SIG-M5 treated with dmso at 0.1 percent for 504 hours (cell line): ENCODE results near the gene SMAD9.

Experiments used
- DNase-seq: peaks from one replicate; lab custom pipeline; 2025; ENCODE audit not compliant: unreplicated experiment; lab: John Stamatoyannopoulos, UW

SMAD9 gene

DNA sequence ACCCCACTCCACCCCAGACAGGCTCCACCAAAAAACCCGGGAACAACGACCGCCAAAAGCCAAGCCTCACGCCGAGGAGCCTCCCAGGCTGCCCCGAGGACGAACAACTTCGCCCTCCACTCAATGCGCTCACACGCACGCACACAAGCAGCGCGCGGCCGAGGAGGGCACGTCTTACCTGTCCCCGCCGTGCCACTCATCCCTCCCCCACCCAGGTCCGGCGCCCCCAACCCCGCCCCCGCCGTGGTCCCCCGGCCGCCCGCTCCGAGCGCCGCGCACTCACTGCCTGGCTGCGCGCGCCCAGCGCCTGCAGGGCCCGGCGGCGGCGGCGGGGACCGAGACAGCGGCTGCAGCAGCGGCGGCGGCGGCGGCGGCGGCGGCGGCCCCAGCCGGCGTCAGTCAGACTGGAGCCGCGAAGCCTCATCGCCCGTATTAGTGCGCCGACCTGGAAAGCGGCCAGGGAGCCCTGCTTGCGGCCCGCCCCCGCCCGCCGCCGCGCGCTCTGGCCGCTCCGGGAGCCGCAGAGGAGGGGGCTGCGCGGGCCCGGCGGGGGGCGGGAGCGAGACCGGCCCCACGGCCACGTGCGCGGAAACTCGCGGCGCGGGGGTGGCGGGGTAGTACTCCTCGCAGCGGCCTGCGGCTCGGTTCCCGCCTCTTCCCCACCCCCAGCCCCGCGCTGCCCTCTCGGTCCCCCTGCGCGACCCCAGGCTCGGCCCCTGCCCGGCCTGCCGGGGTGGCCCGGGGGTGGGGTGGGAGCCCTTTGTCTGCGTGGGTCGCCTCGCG, at the start of gene SMAD9:
Gene SMAD9 (minus strand): TSS at position 406 of the 783 bp plus-strand sequence. CDS start 40,549 bp downstream, outside the sequence.
- peak; percentile 13 for DNase-seq

DNA sequence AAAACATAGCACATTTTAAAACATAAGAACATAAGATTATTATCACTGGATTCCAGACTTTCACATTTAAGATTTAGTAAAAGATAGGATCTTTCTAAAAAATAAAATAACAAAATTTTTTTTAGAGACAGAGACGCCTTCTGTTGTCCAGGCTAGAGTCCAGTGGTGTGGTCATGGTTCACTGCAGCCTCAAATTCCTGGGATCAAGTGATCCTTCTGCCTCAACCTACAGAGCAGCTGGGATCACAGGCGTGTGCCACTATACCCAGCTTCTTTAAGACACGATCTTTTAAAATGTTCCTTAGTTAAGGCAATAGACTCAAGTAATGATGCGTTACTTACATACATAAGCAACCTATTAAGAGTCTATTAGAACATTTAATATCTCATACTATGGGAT, 46.4 kb upstream of the SMAD9 start:
- no peak for DNase-seq

DNA sequence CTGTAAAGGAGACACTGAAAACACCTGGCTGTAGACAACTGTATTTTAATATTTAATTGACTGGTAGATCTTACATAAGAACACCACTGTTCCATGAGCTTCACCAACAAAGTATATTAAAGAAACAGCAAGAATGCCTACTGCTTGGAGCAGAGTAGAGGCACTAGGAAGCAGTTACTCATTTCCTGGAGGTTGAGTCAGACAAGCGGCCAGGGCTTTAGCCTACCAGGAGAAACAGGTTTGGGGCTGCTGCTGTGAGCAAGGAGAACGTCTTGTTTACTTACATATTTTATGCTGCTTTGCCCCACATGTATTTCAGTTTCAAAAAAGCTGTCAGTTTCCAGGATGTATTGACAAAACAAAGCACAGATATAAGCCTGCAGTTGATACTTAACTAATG, 45.7 kb upstream of the SMAD9 start:
- peak; percentile 27 for DNase-seq

DNA sequence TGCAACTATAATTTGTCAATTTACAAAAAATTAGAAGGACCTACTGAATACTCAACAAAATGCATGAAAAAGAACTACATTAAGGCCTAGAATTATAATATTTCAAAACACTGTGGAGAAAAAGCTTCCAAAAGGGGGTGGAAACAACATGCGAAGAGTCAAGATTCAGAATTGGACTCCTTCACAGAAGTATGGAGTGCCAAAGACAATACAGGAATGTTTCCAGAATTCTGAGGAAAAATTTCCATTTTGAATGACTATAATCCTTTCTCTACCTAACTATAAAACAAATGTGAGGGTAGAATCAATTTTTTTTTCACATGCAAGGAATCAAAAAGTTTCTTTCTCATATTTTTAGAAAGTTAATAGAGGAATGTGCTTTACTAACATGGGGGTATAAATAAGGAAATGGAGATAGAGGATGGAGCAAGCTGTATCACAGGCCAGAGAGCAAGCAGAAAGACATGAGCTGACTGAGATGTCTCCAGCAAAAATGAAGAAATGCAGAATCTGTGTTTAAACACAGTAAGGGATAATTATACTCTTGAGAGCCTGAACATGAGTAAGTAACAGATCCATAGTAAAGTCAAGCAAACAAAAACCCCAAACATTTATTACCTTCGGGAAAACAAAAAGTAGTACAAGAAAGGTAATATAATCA, 39.5 kb upstream of the SMAD9 start:
- DNase-seq: no peak

DNA sequence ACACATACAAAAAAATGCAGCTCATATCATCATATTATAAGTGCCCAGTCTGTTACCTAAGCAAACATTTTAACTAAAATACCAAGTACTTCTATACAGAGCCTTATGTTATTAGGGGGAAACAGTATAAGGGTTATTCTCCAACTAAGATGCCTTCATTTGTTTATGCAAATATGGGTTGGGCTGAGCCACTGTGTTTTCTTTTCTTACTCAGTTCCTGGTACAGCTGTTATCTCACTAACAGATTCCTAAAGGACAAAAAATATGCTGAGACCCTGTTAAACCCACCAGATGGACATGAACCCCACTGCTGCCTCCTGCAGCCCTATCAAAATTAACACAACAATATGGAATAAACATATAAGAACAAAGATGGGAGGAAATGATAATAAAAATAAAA, 34.5 kb upstream of the SMAD9 start:
- DNase-seq: no peak

DNA sequence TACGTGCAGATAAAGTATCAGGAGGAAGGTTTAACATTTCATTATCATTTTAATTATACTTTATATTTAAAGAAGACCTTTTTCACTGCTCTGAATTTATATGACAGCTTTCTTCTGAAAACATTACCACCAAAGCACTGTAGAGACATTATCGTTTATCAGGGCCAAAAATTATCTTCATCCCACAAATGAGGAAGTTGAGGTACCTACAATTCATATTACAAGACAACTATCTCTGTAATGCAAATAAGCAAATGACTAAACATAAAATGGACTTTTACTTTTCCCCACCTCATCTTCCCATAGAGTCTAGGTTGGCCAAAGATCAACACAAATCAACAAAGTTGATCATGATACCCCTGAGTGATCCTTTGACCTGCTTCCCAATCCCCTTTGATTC, 30.9 kb upstream of the SMAD9 start:
- no peak for DNase-seq

- DNase-seq: no peak
Measured at GRCh38 chr13:36950330-36950729, 30.3 kb upstream of the SMAD9 start.

DNA sequence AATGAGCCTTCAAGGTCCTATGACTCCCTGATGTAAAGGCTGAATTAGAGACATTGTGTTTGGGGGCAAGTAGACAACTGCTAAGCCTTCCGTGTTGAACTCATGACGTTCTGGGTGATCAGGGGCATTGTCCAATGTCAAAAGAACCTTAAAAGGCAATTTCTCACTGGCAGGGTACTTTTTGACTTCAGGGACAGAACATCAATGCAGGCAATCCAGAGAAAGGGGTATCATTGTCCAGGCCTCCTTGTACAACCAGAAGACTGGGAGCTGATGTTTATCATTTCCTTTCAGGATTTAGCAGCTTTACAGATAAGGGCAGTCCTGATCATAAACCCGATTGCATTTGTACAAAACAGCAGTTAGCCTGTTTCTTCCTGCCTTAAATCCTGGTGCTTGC, 25.0 kb upstream of the SMAD9 start:
- DNase-seq: no peak

DNA sequence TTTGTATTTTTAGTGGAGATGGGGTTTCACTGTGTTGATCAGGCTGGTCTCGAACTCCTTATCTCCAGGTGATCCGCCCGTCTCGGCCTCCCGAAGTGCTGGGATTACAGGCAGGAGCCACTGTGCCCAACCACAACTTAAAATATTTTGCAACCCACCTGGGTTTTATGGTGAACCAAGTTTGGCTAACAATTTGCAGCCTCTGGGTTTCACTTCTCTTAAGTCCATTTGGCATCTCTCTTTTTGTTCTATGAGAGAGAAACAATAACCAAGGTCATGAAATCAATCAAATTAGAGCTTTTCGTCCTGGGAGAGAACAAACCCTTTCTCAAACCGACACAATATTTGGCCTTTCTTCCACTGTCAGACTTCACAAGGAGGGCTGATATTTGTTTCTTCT, 5.6 kb upstream of the SMAD9 start:
- peak; percentile 5 for DNase-seq

- DNase-seq: no peak
Measured at GRCh38 chr13:36924001-36924400, 4.0 kb upstream of the SMAD9 start.

DNA sequence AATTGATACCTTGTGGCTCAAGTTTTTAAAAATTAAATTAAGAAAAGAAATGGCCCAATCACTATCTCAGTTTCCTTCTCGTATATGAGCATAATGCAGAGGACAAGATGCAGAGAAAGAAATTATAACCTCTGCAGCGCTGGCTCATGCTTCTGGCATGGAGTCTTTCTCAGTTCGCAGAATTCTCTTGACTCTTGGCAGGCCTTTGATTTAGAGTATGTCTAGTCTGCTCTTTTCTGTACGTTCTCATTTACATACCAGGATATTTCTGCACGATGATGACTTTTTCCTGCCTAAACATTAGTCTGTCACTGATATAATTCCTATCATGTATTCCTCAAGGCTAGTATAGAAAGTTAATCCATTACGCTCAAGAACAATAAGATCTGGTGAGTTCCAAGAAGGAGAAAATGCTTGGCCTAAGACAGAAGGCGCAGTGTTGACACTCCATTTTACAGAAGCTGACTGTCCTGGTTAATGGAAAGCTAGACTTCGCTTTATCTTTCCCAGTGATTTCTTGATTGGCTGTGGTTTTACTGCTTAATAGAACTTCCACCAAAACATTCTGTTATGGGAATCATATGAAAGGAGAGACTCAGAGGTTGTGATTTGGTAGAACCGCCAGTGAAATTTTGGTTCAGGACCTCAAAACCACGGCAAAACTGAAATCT, 1.7 kb upstream of the SMAD9 start:
- DNase-seq: no peak

DNA sequence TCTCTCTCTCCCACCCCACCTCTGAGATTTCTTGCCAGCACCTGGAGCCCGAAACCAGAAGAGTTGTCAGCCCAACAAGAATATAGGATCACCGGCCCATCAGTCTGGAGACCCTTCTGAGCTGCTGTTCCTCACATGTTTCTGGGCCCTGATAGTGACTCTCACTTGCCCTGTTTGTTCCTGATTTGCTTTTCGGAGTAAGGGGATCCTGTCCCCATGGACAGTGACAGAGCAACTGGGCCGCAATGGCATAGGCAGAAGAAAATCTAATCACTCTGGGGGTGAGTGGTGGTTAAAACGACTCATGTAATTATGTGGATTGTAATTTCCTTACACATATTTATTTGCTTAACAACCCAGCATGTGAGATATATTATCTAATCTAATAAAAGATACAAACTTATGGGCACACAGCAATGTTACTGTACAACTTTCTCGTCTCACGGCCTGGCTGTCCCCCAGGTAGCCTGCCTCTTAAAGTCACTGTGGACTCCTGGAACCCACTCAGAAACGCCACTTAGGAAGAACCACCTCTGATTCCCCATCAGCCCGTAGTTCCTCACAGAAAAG, 663 bp upstream of the SMAD9 start:
- no peak for DNase-seq

DNA sequence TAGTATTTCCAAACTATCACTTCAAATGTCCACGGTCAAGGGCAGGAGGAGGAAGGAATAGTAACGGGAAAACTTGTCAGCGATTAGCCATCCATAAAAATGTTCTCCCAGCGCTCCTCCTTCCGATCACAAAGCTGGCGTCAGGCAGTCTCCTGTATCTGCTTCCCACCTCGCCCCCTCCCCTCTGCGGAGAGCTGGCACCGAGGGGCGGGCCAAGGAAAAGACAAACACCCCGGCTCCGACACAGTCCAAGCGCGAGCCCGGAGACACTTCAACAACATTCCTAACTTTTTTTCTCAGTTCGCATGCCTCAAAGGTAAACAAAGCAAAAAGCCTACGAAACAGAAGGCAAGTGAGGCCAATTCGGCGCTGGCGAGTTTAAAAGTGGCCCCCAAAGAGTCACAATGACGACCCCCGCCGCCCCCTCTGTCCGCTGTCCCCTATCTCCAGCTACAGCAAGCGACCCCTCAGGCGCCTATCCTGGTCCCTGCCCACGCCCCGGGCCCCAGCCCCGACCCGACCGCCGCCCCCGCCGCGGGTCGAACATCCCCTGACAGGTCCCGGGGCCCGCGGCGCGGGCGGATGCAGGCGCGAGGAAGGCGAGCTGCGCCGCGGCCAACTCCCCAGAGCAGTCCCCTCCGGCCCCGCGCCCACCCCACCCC, 736 bp downstream of the SMAD9 start:
- DNase-seq: no peak

GRCh38 chr13:36918246-36919131, 1.5 kb downstream of the SMAD9 start:
- DNase-seq: no peak

DNA sequence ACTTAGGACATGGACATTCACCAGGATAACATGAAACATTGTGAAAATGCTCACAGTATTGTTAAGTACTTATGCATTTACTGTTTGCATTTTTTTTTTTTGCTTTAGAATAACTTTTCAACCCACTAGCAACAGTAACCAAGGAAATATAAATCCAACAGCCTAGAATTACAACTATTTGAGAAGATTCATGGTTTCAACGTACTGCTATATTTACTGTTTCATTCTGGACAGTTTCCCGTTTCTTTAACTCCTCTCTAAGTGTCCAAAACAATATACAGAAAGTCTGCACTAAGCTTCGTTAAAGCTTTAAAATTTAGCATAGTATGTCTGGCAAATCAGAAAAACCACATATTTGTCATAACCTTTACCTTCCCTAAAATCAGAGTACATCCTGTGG, 2.7 kb downstream of the SMAD9 start:
- no peak for DNase-seq

- no peak for DNase-seq
Measured at GRCh38 chr13:36915896-36916640, 4.0 kb downstream of the SMAD9 start.

- DNase-seq: no peak
Measured at GRCh38 chr13:36915106-36915505, 4.9 kb downstream of the SMAD9 start.

DNA sequence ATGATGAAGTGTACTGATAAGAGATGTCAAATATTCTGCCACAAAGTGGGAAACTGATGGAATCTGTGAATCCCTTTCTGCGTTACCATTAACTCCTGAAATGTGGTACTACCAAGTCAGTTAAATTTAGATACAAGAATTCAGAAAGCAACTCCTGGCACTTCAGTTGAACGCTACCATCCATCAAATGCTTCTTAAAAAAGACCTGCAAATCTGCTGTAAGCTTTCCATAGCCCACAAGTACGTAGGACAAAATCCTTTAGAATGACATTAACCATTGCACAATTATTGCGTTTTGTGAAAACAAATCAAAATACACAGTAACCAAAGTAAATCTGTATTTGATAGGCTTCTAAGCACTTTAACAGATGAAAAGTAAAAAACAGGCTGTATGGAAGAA, 5.4 kb downstream of the SMAD9 start:
- DNase-seq: no peak

DNA sequence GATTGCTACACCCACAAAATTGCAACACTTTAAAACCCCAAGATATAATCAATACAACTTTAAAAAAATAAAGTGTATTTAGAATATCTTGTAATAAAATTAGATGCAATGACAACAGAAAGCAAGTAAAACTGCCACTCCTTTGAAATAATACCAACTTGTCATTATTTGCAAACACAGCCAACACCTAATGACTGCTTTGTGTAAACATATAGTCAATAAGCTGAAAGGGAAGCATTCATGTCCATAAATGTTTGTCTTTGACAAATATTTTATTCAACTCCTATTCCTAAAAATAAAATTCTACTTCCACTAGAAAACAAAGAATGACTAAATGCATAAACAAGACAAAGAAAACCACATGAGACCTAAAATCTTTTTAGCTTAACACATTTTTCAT, 6.6 kb downstream of the SMAD9 start:
- DNase-seq: no peak

- no peak for DNase-seq
Measured at GRCh38 chr13:36912973-36913372, 7.1 kb downstream of the SMAD9 start.
